A673 (cell line): ENCODE measurements around the gene UBXN11.
A peak's percentile ranks its signal among the peaks of the same experiment; 100 is the strongest.

ENCODE experiments used
- CTCF ChIP-seq: fragments of 300-800, 200-600 bp; sonication (generic); conservative IDR thresholded peaks from 2 replicates; pipeline ENCODE4 v1.5.1; 2017; ENCODE audit warnings: low read depth, mild to moderate bottlenecking, antibody characterized with exemption, low read length, moderate library complexity, mixed read lengths
- EZH2 ChIP-seq: fragments of 200-600 bp; sonication (generic); IDR thresholded peaks from 2 replicates; pipeline ENCODE4 v1.6.1; 2017; ENCODE audit warnings: borderline replicate concordance, low read depth, mild to moderate bottlenecking, mixed read lengths, antibody characterized with exemption, low read length; ENCODE audit not compliant: poor library complexity, severe bottlenecking

GRCh38 chr1:26233903-26234643 lies 72.4 kb downstream of the UBXN11 start, which contains the start of gene CEP85:
- TF ChIP-seq CTCF (peak; percentile 92), EZH2 (no peak)
